Posterior vena cava (tissue), 2 donors: ENCODE measurements around the gene FRG2B. TPM values are rescaled to one million over a fixed set of nuclear protein-coding genes. Genes with fewer than 3 reads are reported as not detected.
"Not testable (repeated sequence)": the region's sequence is repeated elsewhere in the genome, so short reads cannot be mapped to it uniquely, and the experiment has no call there.

Experiments used
- DNase-seq: peaks from one replicate; pipeline ENCODE4 v3.0.0-alpha.2; 2020; ENCODE audit warnings: low spot score
- intact Hi-C, 2 donors: fragments of 100-400 bp; cut with DNase I; formaldehyde crosslinking; loops; one replicate each; pipeline versions ENCODE4 v1.14.1 to v1.14.2; 2022 to 2023
- total RNA-seq, 2 donors: library from RNA; stranded (reverse); fragmentation: NEBNext Ultra II Directional; extraction: Animal tissue kit (Norgen Biotek cat#: 25700); gene quantifications; one replicate each; pipeline ENCODE4 v1.2.1, GENCODE V29; 2021
- donor health status: DM: yes; HTN: yes; CAD: no.
- donor health status: DM: yes; HTN: yes; CAD: no.

The FRG2B gene
- total RNA-seq, 2 donors from 2014 or later = not detected

- intact Hi-C loops = no loop called here
- no peak for DNase-seq
Measured at GRCh38 chr10:133608855-133609254, 17.7 kb downstream of the FRG2B start.

DNA sequence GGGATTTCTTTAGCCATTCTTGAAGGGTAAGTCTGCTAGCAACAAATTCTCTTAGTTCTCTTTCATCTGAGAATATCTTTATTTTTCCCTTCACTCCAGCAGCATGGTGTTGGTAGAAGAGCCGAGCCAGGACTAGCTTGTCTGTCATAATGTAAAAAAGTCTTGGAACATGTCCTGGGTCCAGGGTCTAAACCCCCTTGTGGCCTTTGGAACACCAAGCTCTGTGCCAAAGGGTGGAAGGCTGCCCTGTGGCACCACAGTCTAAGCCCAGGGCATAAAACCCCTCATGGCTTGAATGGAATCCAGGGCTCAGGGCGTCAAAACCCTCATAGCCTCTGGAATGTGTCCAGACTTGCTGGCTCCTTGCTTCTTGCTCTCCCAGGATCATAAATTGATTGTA is 23.2 kb downstream of the FRG2B start:
- intact Hi-C loops, DNase-seq: not testable (repeated sequence)

DNA sequence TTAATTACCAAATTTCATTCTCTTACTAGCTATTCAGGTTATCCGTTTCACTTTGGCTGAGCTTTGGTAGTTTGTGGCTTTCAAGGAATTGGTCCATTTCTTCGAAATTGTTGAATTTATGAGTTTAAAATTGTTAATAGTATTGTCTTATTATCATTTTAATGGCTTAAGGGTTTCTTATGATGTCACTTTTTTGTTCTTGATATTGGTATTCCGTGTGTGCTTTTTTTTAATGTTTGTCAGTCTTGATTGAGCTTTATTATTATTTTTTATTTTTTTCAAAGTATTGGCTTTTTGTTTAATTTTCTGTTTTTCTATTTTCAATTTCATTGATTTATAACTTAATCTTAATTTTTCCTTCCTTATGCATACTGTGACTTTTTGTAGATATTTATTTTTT is 25.9 kb downstream of the FRG2B start:
- DNase-seq = no peak
- intact Hi-C loops = no loop called here

DNA sequence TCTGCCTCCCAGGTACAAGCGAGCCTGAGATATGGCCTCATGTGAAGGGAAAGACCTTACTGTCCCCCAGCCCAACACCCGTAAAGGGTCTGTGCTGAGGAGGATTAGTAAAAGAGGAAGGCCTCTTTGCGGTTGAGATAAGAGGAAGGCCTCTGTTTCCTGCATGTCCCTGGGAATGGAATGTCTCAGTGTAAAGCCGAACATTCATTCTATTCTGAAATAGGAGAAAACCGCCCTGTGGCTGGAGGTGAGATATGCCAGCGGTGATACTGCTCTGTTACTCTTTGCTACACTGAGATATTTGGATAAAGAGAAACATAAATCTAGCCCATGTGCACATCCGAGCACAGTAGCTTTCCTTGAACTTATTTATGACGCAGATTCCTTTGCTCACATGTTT is 26.7 kb downstream of the FRG2B start:
- intact Hi-C loops, DNase-seq: not testable (repeated sequence)

GRCh38 chr10:133592716-133593115 is 33.9 kb downstream of the FRG2B start:
- DNase-seq = no peak

GRCh38 chr10:133590970-133591359 is 35.6 kb downstream of the FRG2B start:
- intact Hi-C loops = no loop called here
- DNase-seq = no peak

More at GRCh38 chr10:133592716-133593115, 33.9 kb downstream of the FRG2B start:
- intact Hi-C loops = no loop called here

DNA sequence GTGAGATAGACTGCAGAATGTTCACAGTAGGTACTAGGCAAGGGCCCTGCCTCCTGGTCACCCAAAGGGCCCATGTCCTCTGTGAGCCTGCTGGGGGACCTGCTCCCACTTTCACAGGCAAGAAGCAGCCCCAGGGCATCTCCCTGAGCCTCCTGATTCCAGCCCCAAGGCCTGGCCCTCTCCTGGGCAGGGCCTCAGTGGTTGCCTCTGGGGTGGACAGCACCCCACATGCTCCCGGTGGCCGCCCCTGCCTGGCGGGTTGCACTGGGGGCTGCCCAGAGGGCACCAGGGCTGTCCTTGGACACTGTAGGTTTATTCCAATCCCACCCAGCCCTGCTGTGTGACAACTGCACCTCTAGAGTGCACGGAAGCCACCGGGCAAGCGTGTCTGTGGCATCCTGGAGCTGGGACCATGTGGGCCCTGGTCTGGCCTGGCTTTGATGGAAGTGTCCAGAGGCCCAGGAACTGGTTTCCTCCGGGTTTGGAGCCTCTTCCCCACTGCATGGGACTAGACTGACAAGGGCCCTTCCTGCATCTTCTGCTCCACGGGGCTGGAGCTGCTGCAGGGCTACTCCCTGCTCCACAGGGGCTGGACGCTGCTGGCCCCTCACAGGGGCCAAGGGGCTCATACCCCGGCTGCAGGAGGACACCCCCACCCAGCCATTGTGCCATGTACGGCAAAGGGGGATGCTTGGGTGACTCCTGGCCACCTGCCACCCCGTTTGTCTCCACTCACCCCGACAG is 36.2 kb downstream of the FRG2B start:
- intact Hi-C loops = no loop called here
- no peak for DNase-seq

GRCh38 chr10:133577037-133577436 is 49.6 kb downstream of the FRG2B start:
- intact Hi-C loops, DNase-seq: not testable (repeated sequence)

Other genes with a start within 250 kb of the FRG2B start
- gene PAOX, start 247.5 kb downstream of the FRG2B start, total RNA-seq = 1 to 10 TPM; 2.8 to 3.5 TPM
- 10 to 100 TPM; 24.5 to 25.6 TPM for gene MTG1, start 232.6 kb downstream of the FRG2B start, total RNA-seq
- under 1 TPM; 0.14 to 0.19 TPM for gene SPRN, start 202.2 kb downstream of the FRG2B start, total RNA-seq
- gene SCART1, start 172.8 kb downstream of the FRG2B start, total RNA-seq = 1 to 10 TPM; 2.9 to 3.4 TPM
- gene CYP2E1, start 99.4 kb downstream of the FRG2B start, total RNA-seq = 1 to 10 TPM; 2.1 to 2.9 TPM
- gene SYCE1, start 61.2 kb downstream of the FRG2B start, total RNA-seq = under 1 TPM; 0.51 to 0.76 TPM